Measurements from ENCODE around the gene CCDC106. TPM values are rescaled to one million over a fixed set of nuclear protein-coding genes. Genes with fewer than 3 reads are reported as not detected.

The CCDC106 gene
- total RNA-seq, 1 experiment from 2014 or later: 17.4 TPM

GRCh38 chr19:55613930-55614710 is 33.9 kb upstream of the CCDC106 start:
- Histone ChIP-seq H3K27me3 (replicated peaks; ENCODE audit: control insufficient read depth, insufficient read depth, low read length) (no peaks in the 10 kb centered on the region), H3K9me3 (no peaks in the 10 kb centered on the region), H3K4me3 (ENCODE audit: low read depth, low read length) (no peak overlapping the region), H3K36me3 (ENCODE audit: control insufficient read depth, insufficient read depth, low read length) (no peaks in the 10 kb centered on the region; the same call in 1 of the 2 replicates), H3K4me1 (no peaks in the 10 kb centered on the region)
- Mint-ChIP-seq H3K4me1 (ENCODE audit: low read depth, unreplicated experiment) (no peaks in the 10 kb centered on the region), H3K36me3 (ENCODE audit: insufficient read depth, unreplicated experiment) (peaks cover 23% of the 10 kb centered on the region), H3K4me3 (ENCODE audit: unreplicated experiment) (no peak overlapping the region), H3K27me3 (ENCODE audit: insufficient read depth, unreplicated experiment) (no peaks in the 10 kb centered on the region), H3K27ac (ENCODE audit: unreplicated experiment) (no peak overlapping the region), H3K9me3 (ENCODE audit: unreplicated experiment) (no peaks in the 10 kb centered on the region)
- intact Hi-C loops (cut with micrococcal nuclease; ENCODE audit: unreplicated experiment): no loop called here
- no peak for TF ChIP-seq CTCF (IDR thresholded peaks at IDR 0.05; ENCODE audit: insufficient read depth in 1 of 2, low read depth in 1 of 2, low read length in 1 of 2, severe bottlenecking in 1 of 2, unreplicated experiment in 1 of 2)
- POLR2A ChIA-PET: no interaction called here
- no peak for DNase-seq
- CTCF ChIA-PET: no interaction called here
- no TSS peak for BruUV-seq (replicated peaks)

GRCh38 chr19:55614711-55615542 is 33.1 kb upstream of the CCDC106 start:
- no peak for TF ChIP-seq CTCF (IDR thresholded peaks at IDR 0.05; ENCODE audit: insufficient read depth in 1 of 2, low read depth in 1 of 2, low read length in 1 of 2, severe bottlenecking in 1 of 2, unreplicated experiment in 1 of 2)
- no peak for DNase-seq
- no peak overlapping the region for H3K27ac Mint-ChIP-seq (ENCODE audit: unreplicated experiment)
- intact Hi-C loops (cut with micrococcal nuclease; ENCODE audit: unreplicated experiment): no loop called here
- no peaks in the 10 kb centered on the region for H3K4me1 Mint-ChIP-seq (ENCODE audit: low read depth, unreplicated experiment)
- no peaks in the 10 kb centered on the region for H3K27me3 Mint-ChIP-seq (ENCODE audit: insufficient read depth, unreplicated experiment)
- no peaks in the 10 kb centered on the region for H3K4me1 ChIP-seq
- H3K9me3 ChIP-seq: no peaks in the 10 kb centered on the region
- no peak overlapping the region for H3K4me3 Mint-ChIP-seq (ENCODE audit: unreplicated experiment)
- peaks cover 30% of the 10 kb centered on the region for H3K36me3 Mint-ChIP-seq (ENCODE audit: insufficient read depth, unreplicated experiment)
- BruUV-seq (replicated peaks): no TSS peak
- no peaks in the 10 kb centered on the region for H3K27me3 ChIP-seq (replicated peaks; ENCODE audit: control insufficient read depth, insufficient read depth, low read length)
- ChIA-PET POLR2A (no interaction called here), CTCF (no interaction called here)
- no peaks in the 10 kb centered on the region for H3K9me3 Mint-ChIP-seq (ENCODE audit: unreplicated experiment)
- H3K4me3 ChIP-seq (ENCODE audit: low read depth, low read length): no peak overlapping the region
- no peaks in the 10 kb centered on the region; the same call in 1 of the 2 replicates for H3K36me3 ChIP-seq (ENCODE audit: control insufficient read depth, insufficient read depth, low read length)

- Histone ChIP-seq H3K27me3 (replicated peaks; ENCODE audit: control insufficient read depth, insufficient read depth, low read length) (no peaks in the 10 kb centered on the region), H3K4me3 (ENCODE audit: low read depth, low read length) (no peak overlapping the region), H3K4me1 (no peaks in the 10 kb centered on the region), H3K9me3 (no peaks in the 10 kb centered on the region), H3K36me3 (ENCODE audit: control insufficient read depth, insufficient read depth, low read length) (no peaks in the 10 kb centered on the region; the same call in 1 of the 2 replicates)
- no peaks in the 10 kb centered on the region for H3K9me3 Mint-ChIP-seq (ENCODE audit: unreplicated experiment)
- ChIA-PET CTCF (no interaction called here), POLR2A (no interaction called here)
- H3K4me3 Mint-ChIP-seq (ENCODE audit: unreplicated experiment): no peak overlapping the region
- BruUV-seq (replicated peaks): no TSS peak
- intact Hi-C loops (cut with micrococcal nuclease; ENCODE audit: unreplicated experiment): no loop called here
- H3K36me3 Mint-ChIP-seq (ENCODE audit: insufficient read depth, unreplicated experiment): peaks cover 35% of the 10 kb centered on the region
- DNase-seq: no peak
- TF ChIP-seq CTCF (IDR thresholded peaks at IDR 0.05; ENCODE audit: insufficient read depth in 1 of 2, low read depth in 1 of 2, low read length in 1 of 2, severe bottlenecking in 1 of 2, unreplicated experiment in 1 of 2): no peak
- H3K27ac Mint-ChIP-seq (ENCODE audit: unreplicated experiment): no peak overlapping the region
- no peaks in the 10 kb centered on the region for H3K4me1 Mint-ChIP-seq (ENCODE audit: low read depth, unreplicated experiment)
- H3K27me3 Mint-ChIP-seq (ENCODE audit: insufficient read depth, unreplicated experiment): no peaks in the 10 kb centered on the region
Measured at GRCh38 chr19:55615543-55616394, 32.2 kb upstream of the CCDC106 start.
